Fibroblast of pulmonary artery (primary cell): Measurements from ENCODE around the gene KCNQ1.

Experiments
- DNase-seq: peaks from one replicate; pipeline ENCODE4 v3.0.0-alpha.2; 2010; ENCODE audit warnings: low read depth
- H3K4me3 ChIP-seq: replicated peaks from 2 replicates; pipeline ENCODE4 v1.5.1; 2011; ENCODE audit warnings: low read depth, mild to moderate bottlenecking, control low read depth, low read length, moderate library complexity
- TF ChIP-seq, protein P1 (sequence below): IDR thresholded peaks from 2 replicates; pipeline ENCODE4 v1.5.1; 2011; ENCODE audit warnings: mild to moderate bottlenecking, control low read depth, low read length, inconsistent platforms; ENCODE audit errors: missing control alignments

KCNQ1 gene

DNA sequence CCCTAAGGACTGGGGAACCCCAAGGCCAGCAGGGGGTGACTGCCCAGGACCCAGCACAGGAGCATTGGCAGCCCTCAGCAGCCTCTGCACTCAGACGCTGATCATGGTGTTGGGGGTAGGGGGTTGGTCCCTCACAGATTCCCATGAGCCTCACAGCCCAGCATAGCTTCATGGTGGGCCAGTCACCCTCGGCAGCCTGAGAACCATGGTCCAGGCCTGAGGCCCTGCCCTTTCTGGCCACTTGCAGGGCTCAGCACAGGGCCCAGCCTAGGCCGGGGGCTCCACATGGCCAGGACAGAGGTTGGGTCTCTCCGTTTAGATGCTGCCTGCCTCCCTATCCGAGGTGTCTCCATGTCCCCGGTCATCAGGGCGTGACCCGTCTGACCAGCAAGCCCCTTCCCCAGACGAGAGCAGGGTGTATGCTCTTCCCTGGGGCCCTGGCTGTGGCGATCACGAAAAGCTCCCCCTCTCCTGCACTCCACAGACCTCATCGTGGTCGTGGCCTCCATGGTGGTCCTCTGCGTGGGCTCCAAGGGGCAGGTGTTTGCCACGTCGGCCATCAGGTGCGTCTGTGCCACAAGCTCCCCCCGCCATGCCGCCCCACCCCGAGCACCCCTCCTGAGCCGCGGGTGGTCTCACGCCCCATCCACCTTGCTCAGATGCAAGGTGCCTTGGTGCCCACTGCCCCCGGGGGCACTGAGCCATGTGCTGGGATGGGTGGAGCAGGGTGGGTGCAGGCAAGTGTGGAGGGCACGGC lies 126.2 kb downstream of the KCNQ1 start:
- no peak for DNase-seq
- TF ChIP-seq, protein P1, sequence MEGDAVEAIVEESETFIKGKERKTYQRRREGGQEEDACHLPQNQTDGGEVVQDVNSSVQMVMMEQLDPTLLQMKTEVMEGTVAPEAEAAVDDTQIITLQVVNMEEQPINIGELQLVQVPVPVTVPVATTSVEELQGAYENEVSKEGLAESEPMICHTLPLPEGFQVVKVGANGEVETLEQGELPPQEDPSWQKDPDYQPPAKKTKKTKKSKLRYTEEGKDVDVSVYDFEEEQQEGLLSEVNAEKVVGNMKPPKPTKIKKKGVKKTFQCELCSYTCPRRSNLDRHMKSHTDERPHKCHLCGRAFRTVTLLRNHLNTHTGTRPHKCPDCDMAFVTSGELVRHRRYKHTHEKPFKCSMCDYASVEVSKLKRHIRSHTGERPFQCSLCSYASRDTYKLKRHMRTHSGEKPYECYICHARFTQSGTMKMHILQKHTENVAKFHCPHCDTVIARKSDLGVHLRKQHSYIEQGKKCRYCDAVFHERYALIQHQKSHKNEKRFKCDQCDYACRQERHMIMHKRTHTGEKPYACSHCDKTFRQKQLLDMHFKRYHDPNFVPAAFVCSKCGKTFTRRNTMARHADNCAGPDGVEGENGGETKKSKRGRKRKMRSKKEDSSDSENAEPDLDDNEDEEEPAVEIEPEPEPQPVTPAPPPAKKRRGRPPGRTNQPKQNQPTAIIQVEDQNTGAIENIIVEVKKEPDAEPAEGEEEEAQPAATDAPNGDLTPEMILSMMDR, result no peak
- H3K4me3 ChIP-seq, result no peak overlapping the region

DNA sequence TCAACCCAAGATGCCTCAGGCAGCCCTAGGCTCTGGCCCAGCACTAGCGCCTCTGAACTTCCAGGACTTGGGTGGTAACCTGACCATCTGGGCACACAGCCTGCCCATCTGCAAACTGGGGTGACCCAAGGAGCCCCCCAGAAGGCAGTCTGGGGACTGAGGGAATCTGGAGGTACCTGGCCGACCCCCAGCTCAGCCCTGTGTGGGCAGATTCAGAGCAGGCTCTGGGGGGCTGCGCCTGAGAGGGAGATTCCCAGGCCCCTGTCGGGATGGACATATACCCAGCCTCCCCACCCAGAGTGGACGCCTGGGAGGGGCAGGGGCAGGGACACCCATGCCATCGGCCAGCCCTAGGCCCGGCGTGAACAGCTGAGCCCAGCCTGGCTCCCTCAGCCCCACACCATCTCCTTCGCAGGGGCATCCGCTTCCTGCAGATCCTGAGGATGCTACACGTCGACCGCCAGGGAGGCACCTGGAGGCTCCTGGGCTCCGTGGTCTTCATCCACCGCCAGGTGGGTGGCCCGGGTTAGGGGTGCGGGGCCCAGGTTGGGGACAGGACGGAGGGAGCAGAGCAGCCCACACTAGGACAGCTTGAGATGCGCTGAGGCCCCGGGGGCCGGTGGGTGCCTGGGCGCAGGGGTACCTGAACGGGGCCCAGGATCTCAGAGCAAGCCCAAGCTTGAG lies 126.9 kb downstream of the KCNQ1 start:
- TF ChIP-seq, protein P1, result no peak
- H3K4me3 ChIP-seq, result no peak overlapping the region
- no peak for DNase-seq

DNA sequence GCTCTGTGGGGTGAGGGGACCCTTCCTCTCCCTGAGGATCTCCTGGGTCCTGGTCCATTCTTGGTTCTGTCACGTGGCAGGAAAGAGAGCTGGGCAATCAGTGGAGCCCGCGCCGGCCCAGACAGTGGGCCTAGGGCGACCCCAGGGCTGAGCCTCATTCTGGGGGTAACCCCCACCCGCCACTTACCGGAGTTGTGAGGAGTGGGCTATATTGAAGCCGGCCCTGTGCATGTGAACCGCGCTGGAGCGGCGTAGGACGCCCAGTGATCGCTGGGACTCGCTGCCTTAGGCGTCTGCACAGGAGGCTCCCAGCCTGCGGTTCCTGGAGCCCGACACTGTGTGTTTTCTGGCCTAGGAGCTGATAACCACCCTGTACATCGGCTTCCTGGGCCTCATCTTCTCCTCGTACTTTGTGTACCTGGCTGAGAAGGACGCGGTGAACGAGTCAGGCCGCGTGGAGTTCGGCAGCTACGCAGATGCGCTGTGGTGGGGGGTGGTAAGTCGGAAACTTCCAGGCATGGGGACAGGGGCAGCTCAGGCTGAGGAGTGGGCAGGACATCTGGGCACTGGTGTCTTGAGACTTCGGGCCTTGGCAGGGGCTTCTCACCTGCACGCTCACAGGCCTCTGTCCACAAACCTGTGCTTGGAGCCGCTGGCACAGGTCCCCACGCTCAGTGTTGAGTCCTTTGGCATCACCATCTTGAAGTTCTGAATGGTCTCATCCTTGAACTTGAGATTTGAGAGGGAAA lies 127.9 kb downstream of the KCNQ1 start:
- no peak for DNase-seq
- H3K4me3 ChIP-seq, result no peak overlapping the region
- TF ChIP-seq, protein P1, result no peak

DNA sequence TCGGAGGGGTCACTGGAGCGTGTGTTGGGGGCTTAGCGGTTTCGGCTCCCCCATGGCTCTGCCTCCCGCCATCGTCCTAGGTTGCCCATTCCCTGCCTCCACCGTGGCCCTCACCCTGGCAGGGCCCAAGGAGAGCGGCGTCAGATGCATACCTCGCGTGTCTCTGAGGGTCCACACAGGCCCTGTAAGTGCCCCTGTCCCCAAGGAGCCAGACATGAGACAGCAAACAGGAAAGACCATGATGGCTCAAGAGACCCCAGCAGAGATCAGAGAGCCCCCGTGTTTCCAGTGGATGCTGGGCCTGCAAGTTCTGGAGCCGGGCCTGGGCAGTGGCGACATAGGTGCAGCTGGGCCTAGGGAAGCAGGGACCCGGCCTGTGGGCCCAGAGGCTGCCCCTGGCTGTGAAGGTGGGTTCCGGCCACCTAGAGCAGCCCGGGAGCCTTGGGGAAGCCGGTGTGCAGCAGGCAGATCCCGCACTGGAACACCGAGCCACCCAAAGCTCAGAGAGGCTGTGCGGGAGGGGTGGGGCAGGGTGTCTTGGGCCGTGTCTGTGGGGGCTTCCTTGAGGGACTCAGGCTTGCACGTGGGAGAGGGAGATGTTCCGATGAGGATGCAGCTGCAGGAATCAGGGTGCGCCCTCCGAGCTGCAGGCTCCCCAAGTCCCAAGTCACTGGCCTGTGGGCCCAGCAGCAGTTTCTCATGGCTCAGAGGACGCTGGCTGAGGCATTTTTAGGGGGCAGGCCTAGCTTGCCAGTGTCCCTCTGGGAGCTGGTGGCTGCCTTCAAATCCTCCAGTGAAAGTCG lies 128.6 kb downstream of the KCNQ1 start:
- no peak for DNase-seq
- TF ChIP-seq, protein P1, result no peak
- H3K4me3 ChIP-seq, result no peak overlapping the region

DNA sequence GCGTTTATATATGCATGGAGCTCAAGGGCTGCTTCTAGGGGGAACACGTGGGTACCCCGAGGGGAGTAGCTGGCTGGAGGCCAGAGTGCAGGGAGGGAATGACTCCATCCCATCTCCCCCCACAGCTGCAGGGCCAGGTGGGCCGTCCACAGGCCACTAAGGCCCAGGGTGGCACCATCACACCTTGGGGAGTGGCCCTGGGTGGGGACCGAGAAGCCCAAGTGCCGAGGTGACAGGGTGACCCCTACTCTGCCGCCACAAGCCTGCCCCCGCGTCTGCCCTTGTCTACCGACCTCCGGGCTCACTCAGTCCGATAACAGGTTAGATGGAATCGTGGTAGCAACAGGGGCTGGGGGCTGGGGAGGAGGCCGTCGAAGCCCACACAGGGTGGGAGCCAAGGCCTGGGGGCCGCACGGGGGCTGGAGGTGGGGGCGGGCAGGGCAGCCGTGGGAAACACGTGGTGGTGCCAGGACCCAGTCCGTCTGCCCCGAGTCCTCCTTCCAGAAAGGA lies 129.3 kb downstream of the KCNQ1 start:
- DNase-seq, result no peak
- H3K4me3 ChIP-seq, result no peak overlapping the region
- TF ChIP-seq, protein P1, result no peak
